ENCODE data around the gene CACNA1F.

The CACNA1F gene

GRCh38 chrX:49204017-49204416, 29.1 kb downstream of the CACNA1F start:
- TF ChIP-seq SNAI2 (CRISPR knock-in tag; IDR thresholded peaks at IDR 0.05), result no peak
- no peak for TF ChIP-seq GLIS3 (CRISPR knock-in tag; IDR thresholded peaks at IDR 0.05)
- no peak for TF ChIP-seq ISL1 (CRISPR knock-in tag; IDR thresholded peaks at IDR 0.05)
- no peak for TF ChIP-seq RARB (CRISPR knock-in tag; IDR thresholded peaks at IDR 0.05)
- no peak for TF ChIP-seq ZNF565 (CRISPR knock-in tag; conservative IDR thresholded peaks at IDR 0.05; ENCODE audit: low read depth)
- no peak for TF ChIP-seq BACH2 (CRISPR knock-in tag; IDR thresholded peaks at IDR 0.05; ENCODE audit: borderline replicate concordance)
- no peak for ATAC-seq

GRCh38 chrX:49203536-49203935, 29.6 kb downstream of the CACNA1F start:
- ATAC-seq, result no peak

GRCh38 chrX:49202022-49202421, 31.1 kb downstream of the CACNA1F start:
- TF ChIP-seq OSR1 (CRISPR knock-in tag; IDR thresholded peaks at IDR 0.05) (no peak), ZC3H10 (CRISPR knock-in tag; IDR thresholded peaks at IDR 0.05) (no peak), SNAI2 (CRISPR knock-in tag; IDR thresholded peaks at IDR 0.05) (no peak), TCF4 (CRISPR knock-in tag; IDR thresholded peaks at IDR 0.05; ENCODE audit: borderline replicate concordance) (no peak), ESRRG (CRISPR knock-in tag; IDR thresholded peaks at IDR 0.05) (no peak)
- no peak for ATAC-seq

More at GRCh38 chrX:49203536-49203935, 29.6 kb downstream of the CACNA1F start:
- TF ChIP-seq ZFP3 (CRISPR knock-in tag; IDR thresholded peaks at IDR 0.05) (no peak), ARNTL (CRISPR knock-in tag; IDR thresholded peaks at IDR 0.05; ENCODE audit: borderline replicate concordance, low read depth) (no peak), GLIS3 (CRISPR knock-in tag; IDR thresholded peaks at IDR 0.05) (no peak), ZNF565 (CRISPR knock-in tag; conservative IDR thresholded peaks at IDR 0.05; ENCODE audit: low read depth) (no peak), ISL1 (CRISPR knock-in tag; IDR thresholded peaks at IDR 0.05) (no peak)

GRCh38 chrX:49199906-49200771, 33.0 kb downstream of the CACNA1F start, which contains the start of gene SYP:
TSS of gene SYP (minus strand) at chrX:49200193. CDS start at chrX:49200186, 7 bp downstream.
- peak; percentile 73; the same call in 1 of the 2 replicates for TF ChIP-seq CSDC2 (CRISPR knock-in tag; IDR thresholded peaks at IDR 0.05)
- peak; percentile 30; the same call in 1 of the 2 replicates for TF ChIP-seq SNAI2 (CRISPR knock-in tag; IDR thresholded peaks at IDR 0.05)
- TF ChIP-seq TCF4 (CRISPR knock-in tag; IDR thresholded peaks at IDR 0.05; ENCODE audit: borderline replicate concordance), result no peak
- TF ChIP-seq ZFP3 (CRISPR knock-in tag; IDR thresholded peaks at IDR 0.05), result peak; percentile 72
- 0 out of 2 replicates have a peak, but pooled peaks have one; percentile 19 for TF ChIP-seq ZC3H10 (CRISPR knock-in tag; IDR thresholded peaks at IDR 0.05)
- ATAC-seq, result peak; percentile 98

- no peak for TF ChIP-seq SNAI2 (CRISPR knock-in tag; IDR thresholded peaks at IDR 0.05)
- TF ChIP-seq ZFP3 (CRISPR knock-in tag; IDR thresholded peaks at IDR 0.05), result no peak
- no peak for TF ChIP-seq ZNF70 (CRISPR knock-in tag; IDR thresholded peaks at IDR 0.05)
- TF ChIP-seq POU6F1 (CRISPR knock-in tag; IDR thresholded peaks at IDR 0.05; ENCODE audit: borderline replicate concordance, low read depth), result no peak
- TF ChIP-seq PPARA (CRISPR knock-in tag; IDR thresholded peaks at IDR 0.05; ENCODE audit: borderline replicate concordance), result no peak
- no peak for ATAC-seq
Measured at GRCh38 chrX:49199315-49199595, 33.9 kb downstream of the CACNA1F start.

GRCh38 chrX:49198540-49199314, 34.4 kb downstream of the CACNA1F start:
- no peak for ATAC-seq
- TF ChIP-seq GLIS3 (CRISPR knock-in tag; IDR thresholded peaks at IDR 0.05) (no peak), ARNTL (CRISPR knock-in tag; IDR thresholded peaks at IDR 0.05; ENCODE audit: borderline replicate concordance, low read depth) (no peak), RARB (CRISPR knock-in tag; IDR thresholded peaks at IDR 0.05) (no peak), CSRNP3 (CRISPR knock-in tag; IDR thresholded peaks at IDR 0.05) (no peak), TSHZ2 (CRISPR knock-in tag; IDR thresholded peaks at IDR 0.05) (no peak), ISL1 (CRISPR knock-in tag; IDR thresholded peaks at IDR 0.05) (no peak), ZFP30 (CRISPR knock-in tag; IDR thresholded peaks at IDR 0.05) (no peak), PPARA (CRISPR knock-in tag; IDR thresholded peaks at IDR 0.05; ENCODE audit: borderline replicate concordance) (no peak), ESRRG (CRISPR knock-in tag; IDR thresholded peaks at IDR 0.05) (no peak), OSR1 (CRISPR knock-in tag; IDR thresholded peaks at IDR 0.05) (no peak), PATZ1 (CRISPR knock-in tag; IDR thresholded peaks at IDR 0.05; ENCODE audit: borderline replicate concordance) (no peak), TOX (CRISPR knock-in tag; IDR thresholded peaks at IDR 0.05; ENCODE audit: borderline replicate concordance) (no peak), CSDC2 (CRISPR knock-in tag; IDR thresholded peaks at IDR 0.05) (no peak), SNAI2 (CRISPR knock-in tag; IDR thresholded peaks at IDR 0.05) (no peak)

All from SK-N-SH treated with all-trans-retinoic acid at 6 μM for 48 hours (cell line).